Natural killer cell (primary cell): Measurements from ENCODE around the gene SLC35F4. TPM values are rescaled to one million over a fixed set of nuclear protein-coding genes. Genes with fewer than 3 reads are reported as not detected.

Experiments
- ATAC-seq, 3 donors: fragments of 150-1000 bp in 2 of 3; fragments of 200-7000 bp in 1 of 3; cut with Tn5 transposase; 1 replicate in 1 of 3; 2 replicates in 2 of 3; pipeline ENCODE4 v1.10.0; 2021; ENCODE audit warnings: mild to moderate bottlenecking in 2 of 3, moderate library complexity in 2 of 3
- DNase-seq, 2 donors: peaks; one replicate each; pipeline versions ENCODE4 v3.0.0 to v3.0.0-alpha.2; 2013 to 2021; ENCODE audit warnings: mixed read lengths in 1 of 2
- H3K27ac ChIP-seq: one replicate; pipeline ENCODE4 v1.5.1; 2013; ENCODE audit warnings: mild to moderate bottlenecking, low read length
- H3K27me3 ChIP-seq: one replicate; pipeline ENCODE4 v1.6.1; 2013; ENCODE audit warnings: low read length; ENCODE audit not compliant: control insufficient read depth, insufficient read depth
- H3K36me3 ChIP-seq: one replicate; pipeline ENCODE4 v1.6.1; 2013; ENCODE audit warnings: low read length; ENCODE audit not compliant: control insufficient read depth, insufficient read depth
- H3K4me1 ChIP-seq: one replicate; pipeline ENCODE4 v1.6.1; 2013; ENCODE audit warnings: low read length; ENCODE audit not compliant: control insufficient read depth, insufficient read depth
- H3K4me3 ChIP-seq: one replicate; pipeline ENCODE4 v1.5.1; 2013; ENCODE audit warnings: low read length
- H3K9me3 ChIP-seq: one replicate; pipeline ENCODE4 v1.6.1; 2013; ENCODE audit warnings: low read length; ENCODE audit not compliant: control insufficient read depth, insufficient read depth
- H3K27ac Mint-ChIP-seq, 2 donors: one replicate each; pipeline ENCODE4 v1.8.0; 2022; ENCODE audit warnings: mild to moderate bottlenecking in 2 of 2, mixed read lengths in 2 of 2, moderate library complexity in 1 of 2
- H3K27me3 Mint-ChIP-seq, 2 donors: one replicate each; pipeline ENCODE4 v1.8.0; 2022; ENCODE audit warnings: low read depth in 2 of 2, mixed read lengths in 2 of 2
- H3K36me3 Mint-ChIP-seq: one replicate; pipeline ENCODE4 v1.8.0; 2022; ENCODE audit warnings: mixed read lengths
- H3K4me1 Mint-ChIP-seq, 2 donors: one replicate each; pipeline ENCODE4 v1.8.0; 2022; ENCODE audit warnings: mixed read lengths in 2 of 2
- H3K4me3 Mint-ChIP-seq: one replicate; pipeline ENCODE4 v1.8.0; 2022; ENCODE audit warnings: mild to moderate bottlenecking, moderate library complexity, mixed read lengths
- H3K9me3 Mint-ChIP-seq, 2 donors: one replicate each; pipeline ENCODE4 v1.8.0; 2022; ENCODE audit warnings: mixed read lengths in 2 of 2
- WGBS: methylation state at CpG from one replicate; pipeline ENCODE4 v1.1.7; 2013; ENCODE audit warnings: missing lambda C conversion rate; ENCODE audit not compliant: insufficient coverage; 5-methylcytosine and 5-hydroxymethylcytosine counted together
- intact Hi-C: fragments of 100-400 bp; cut with micrococcal nuclease; formaldehyde crosslinking; loops from one replicate; pipeline ENCODE4 v1.14.2; 2022
- total RNA-seq, 4 donors: library from RNA; stranded (reverse); fragments of 120-200 nt in 1 of 4; gene quantifications; one replicate each; pipeline versions ENCODE4 v1.2.3 to v1.2.4, GENCODE V29; 2013 to 2022
- TF ChIP-seq, protein P1 (sequence below): fragments of 200-600 bp; IDR thresholded peaks from one replicate; pipeline ENCODE4 v1.8.0; 2022; ENCODE audit warnings: antibody characterized with exemption

The SLC35F4 gene
- total RNA-seq, 3 donors from 2014 or later (not counting 1 experiment from before 2014, with no cell fraction given) = not detected

DNA sequence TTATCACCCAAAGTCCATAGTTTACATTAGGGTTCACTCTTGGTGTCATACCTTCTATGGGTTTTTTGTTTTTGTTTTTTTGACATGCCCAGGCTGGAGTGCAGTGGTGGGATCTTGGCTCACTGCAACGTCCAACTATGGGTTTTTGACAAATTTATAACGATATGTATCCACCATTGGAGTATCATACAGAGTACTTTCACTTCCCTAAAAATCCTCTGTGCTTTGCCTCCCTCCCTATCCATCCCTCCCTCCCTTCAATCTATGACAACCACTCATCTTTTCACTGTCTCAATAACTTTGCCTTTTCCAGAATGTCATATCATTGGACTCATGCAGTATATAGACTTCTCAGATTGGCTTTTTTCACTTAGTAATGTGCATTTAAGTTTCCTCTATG, 233.2 kb downstream of the SLC35F4 start:
- peaks cover 10 to 13% of the 10 kb centered on the region in 2 donors for H3K9me3 Mint-ChIP-seq
- Histone ChIP-seq H3K4me3 (no peak overlapping the region), H3K27me3 (no peaks in the 10 kb centered on the region), H3K27ac (no peak overlapping the region), H3K4me1 (no peaks in the 10 kb centered on the region), H3K9me3 (no peaks in the 10 kb centered on the region), H3K36me3 (no peaks in the 10 kb centered on the region)
- no peak for ATAC-seq
- no peak for DNase-seq
- intact Hi-C loops = no loop called here
- WGBS = 63% methylated on average over 2 of the region's 2 CpGs
- no peaks in the 10 kb centered on the region for H3K4me1 Mint-ChIP-seq
- H3K27ac Mint-ChIP-seq = no peak overlapping the region
- TF ChIP-seq, protein P1, sequence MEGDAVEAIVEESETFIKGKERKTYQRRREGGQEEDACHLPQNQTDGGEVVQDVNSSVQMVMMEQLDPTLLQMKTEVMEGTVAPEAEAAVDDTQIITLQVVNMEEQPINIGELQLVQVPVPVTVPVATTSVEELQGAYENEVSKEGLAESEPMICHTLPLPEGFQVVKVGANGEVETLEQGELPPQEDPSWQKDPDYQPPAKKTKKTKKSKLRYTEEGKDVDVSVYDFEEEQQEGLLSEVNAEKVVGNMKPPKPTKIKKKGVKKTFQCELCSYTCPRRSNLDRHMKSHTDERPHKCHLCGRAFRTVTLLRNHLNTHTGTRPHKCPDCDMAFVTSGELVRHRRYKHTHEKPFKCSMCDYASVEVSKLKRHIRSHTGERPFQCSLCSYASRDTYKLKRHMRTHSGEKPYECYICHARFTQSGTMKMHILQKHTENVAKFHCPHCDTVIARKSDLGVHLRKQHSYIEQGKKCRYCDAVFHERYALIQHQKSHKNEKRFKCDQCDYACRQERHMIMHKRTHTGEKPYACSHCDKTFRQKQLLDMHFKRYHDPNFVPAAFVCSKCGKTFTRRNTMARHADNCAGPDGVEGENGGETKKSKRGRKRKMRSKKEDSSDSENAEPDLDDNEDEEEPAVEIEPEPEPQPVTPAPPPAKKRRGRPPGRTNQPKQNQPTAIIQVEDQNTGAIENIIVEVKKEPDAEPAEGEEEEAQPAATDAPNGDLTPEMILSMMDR = no peak
- no peak overlapping the region for H3K4me3 Mint-ChIP-seq
- no peaks in the 10 kb centered on the region for H3K27me3 Mint-ChIP-seq
- no peaks in the 10 kb centered on the region for H3K36me3 Mint-ChIP-seq

- Histone ChIP-seq H3K4me1 (no peaks in the 10 kb centered on the region), H3K36me3 (no peaks in the 10 kb centered on the region), H3K4me3 (no peak overlapping the region), H3K27ac (no peak overlapping the region), H3K27me3 (no peaks in the 10 kb centered on the region), H3K9me3 (peaks cover 8% of the 10 kb centered on the region)
- no peak for ATAC-seq
- TF ChIP-seq, protein P1 = no peak
- Mint-ChIP-seq H3K27ac (no peak overlapping the region), H3K36me3 (no peaks in the 10 kb centered on the region), H3K9me3 (peaks cover 5 to 10% of the 10 kb centered on the region in 2 donors), H3K4me3 (no peak overlapping the region), H3K4me1 (no peaks in the 10 kb centered on the region), H3K27me3 (no peaks in the 10 kb centered on the region)
- intact Hi-C loops = no loop called here
- WGBS = 0% methylated on average over 1 of the region's 1 CpG
- DNase-seq = no peak
Measured at GRCh38 chr14:57617510-57617909, 248.4 kb downstream of the SLC35F4 start.

DNA sequence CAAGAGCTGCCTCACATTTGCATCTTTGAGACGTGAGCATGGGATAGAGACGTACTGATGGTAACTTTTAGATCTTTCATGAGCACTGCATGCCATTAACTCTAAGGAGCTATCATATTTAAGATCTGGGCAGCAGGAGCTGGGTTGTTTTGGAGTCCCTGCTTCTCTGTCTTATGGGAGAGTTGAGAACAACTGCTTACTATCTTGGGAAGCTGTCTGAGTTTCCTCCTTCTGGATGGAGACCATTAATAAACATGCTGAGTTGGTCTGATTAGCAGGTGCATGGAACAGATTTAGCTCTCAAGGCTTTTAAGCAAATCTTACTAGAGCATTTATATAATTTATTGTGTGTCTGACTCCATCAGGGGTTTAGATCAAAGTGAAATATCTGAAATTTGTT, 252.9 kb downstream of the SLC35F4 start:
- Histone ChIP-seq H3K36me3 (no peaks in the 10 kb centered on the region), H3K27ac (no peak overlapping the region), H3K9me3 (no peaks in the 10 kb centered on the region), H3K4me3 (no peak overlapping the region), H3K4me1 (no peaks in the 10 kb centered on the region), H3K27me3 (no peaks in the 10 kb centered on the region)
- TF ChIP-seq, protein P1 = no peak
- ATAC-seq = no peak
- Mint-ChIP-seq H3K27ac (no peak overlapping the region), H3K4me1 (no peaks in the 10 kb centered on the region), H3K27me3 (no peaks in the 10 kb centered on the region), H3K4me3 (no peak overlapping the region), H3K9me3 (peaks cover 17 to 20% of the 10 kb centered on the region in 2 donors), H3K36me3 (no peaks in the 10 kb centered on the region)
- no peak for DNase-seq
- WGBS = 87% methylated on average over 2 of the region's 2 CpGs
- intact Hi-C loops = no loop called here

GRCh38 chr14:57611555-57612075, 254.3 kb downstream of the SLC35F4 start:
- ATAC-seq (no peak), DNase-seq (no peak)
- intact Hi-C loops = no loop called here
- H3K27ac Mint-ChIP-seq = no peak overlapping the region
- Histone ChIP-seq H3K36me3 (no peaks in the 10 kb centered on the region), H3K27me3 (no peaks in the 10 kb centered on the region), H3K9me3 (no peaks in the 10 kb centered on the region), H3K4me1 (no peaks in the 10 kb centered on the region), H3K27ac (no peak overlapping the region), H3K4me3 (no peak overlapping the region)
- no peaks in the 10 kb centered on the region for H3K27me3 Mint-ChIP-seq
- TF ChIP-seq, protein P1 = no peak
- no peak overlapping the region for H3K4me3 Mint-ChIP-seq
- peaks cover 19 to 24% of the 10 kb centered on the region in 2 donors for H3K9me3 Mint-ChIP-seq
- WGBS = 54% methylated on average over 2 of the region's 2 CpGs
- no peaks in the 10 kb centered on the region for H3K36me3 Mint-ChIP-seq
- H3K4me1 Mint-ChIP-seq = no peaks in the 10 kb centered on the region
